ENCODE results near the gene USP34. TPM values are rescaled to one million over a fixed set of nuclear protein-coding genes. Genes with fewer than 3 reads are reported as not detected.
"Not testable (repeated sequence)": the region's sequence is repeated elsewhere in the genome, so short reads cannot be mapped to it uniquely, and the experiment has no call there.

The USP34 gene
- total and polyA plus RNA-seq, 2 experiments from 2014 or later = 36.8 to 125 TPM

- H3K9me2 ChIP-seq (replicated peaks; ENCODE audit: insufficient read depth) = no peaks in the 10 kb centered on the region
- TF ChIP-seq EZH2 (IDR thresholded peaks at IDR 0.05; ENCODE audit: borderline replicate concordance) (no peak), EZH2phosphoT487 (IDR thresholded peaks at IDR 0.05; ENCODE audit: low read depth, severe bottlenecking, unreplicated experiment) (no peak)
- TF ChIP-seq, protein P1, sequence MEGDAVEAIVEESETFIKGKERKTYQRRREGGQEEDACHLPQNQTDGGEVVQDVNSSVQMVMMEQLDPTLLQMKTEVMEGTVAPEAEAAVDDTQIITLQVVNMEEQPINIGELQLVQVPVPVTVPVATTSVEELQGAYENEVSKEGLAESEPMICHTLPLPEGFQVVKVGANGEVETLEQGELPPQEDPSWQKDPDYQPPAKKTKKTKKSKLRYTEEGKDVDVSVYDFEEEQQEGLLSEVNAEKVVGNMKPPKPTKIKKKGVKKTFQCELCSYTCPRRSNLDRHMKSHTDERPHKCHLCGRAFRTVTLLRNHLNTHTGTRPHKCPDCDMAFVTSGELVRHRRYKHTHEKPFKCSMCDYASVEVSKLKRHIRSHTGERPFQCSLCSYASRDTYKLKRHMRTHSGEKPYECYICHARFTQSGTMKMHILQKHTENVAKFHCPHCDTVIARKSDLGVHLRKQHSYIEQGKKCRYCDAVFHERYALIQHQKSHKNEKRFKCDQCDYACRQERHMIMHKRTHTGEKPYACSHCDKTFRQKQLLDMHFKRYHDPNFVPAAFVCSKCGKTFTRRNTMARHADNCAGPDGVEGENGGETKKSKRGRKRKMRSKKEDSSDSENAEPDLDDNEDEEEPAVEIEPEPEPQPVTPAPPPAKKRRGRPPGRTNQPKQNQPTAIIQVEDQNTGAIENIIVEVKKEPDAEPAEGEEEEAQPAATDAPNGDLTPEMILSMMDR (IDR thresholded peaks at IDR 0.05; ENCODE audit: poor library complexity) = no peak
- DNase-seq (ENCODE audit: low spot score) = no peak
- WGBS (ENCODE audit: low lambda C conversion rate, missing lambda C conversion rate) = 93% methylated on average over 1 of the region's 1 CpG
- H2AFZ ChIP-seq = no peak overlapping the region
- no peak overlapping the region for H3K4me2 ChIP-seq
- no peaks in the 10 kb centered on the region for H3K27me3 ChIP-seq
- peaks cover 4% of the 10 kb centered on the region for H3K4me1 ChIP-seq (ENCODE audit: insufficient read depth)
- no peak overlapping the region for H3K27ac ChIP-seq
- no peaks in the 10 kb centered on the region for H3K36me3 ChIP-seq (replicated peaks; ENCODE audit: insufficient read depth, low read depth)
- no peaks in the 10 kb centered on the region for H3K9me3 ChIP-seq (ENCODE audit: low read depth)
- H4K20me1 ChIP-seq (ENCODE audit: insufficient read depth, poor library complexity, severe bottlenecking) = no peaks in the 10 kb centered on the region
- H3K79me2 ChIP-seq = peaks cover 6% of the 10 kb centered on the region
- no peak overlapping the region for H3K4me3 ChIP-seq
Measured at GRCh38 chr2:61172671-61173070, 298.2 kb downstream of the USP34 start.

GRCh38 chr2:61167579-61167978 lies 303.3 kb downstream of the USP34 start:
- Histone ChIP-seq H3K36me3 (replicated peaks; ENCODE audit: insufficient read depth, low read depth) (no peaks in the 10 kb centered on the region), H3K27ac (no peak overlapping the region), H3K9me2 (replicated peaks; ENCODE audit: insufficient read depth) (no peaks in the 10 kb centered on the region), H4K20me1 (ENCODE audit: insufficient read depth, poor library complexity, severe bottlenecking) (no peaks in the 10 kb centered on the region), H3K27me3 (no peaks in the 10 kb centered on the region), H3K4me2 (no peak overlapping the region), H3K9me3 (ENCODE audit: low read depth) (no peaks in the 10 kb centered on the region), H2AFZ (no peak overlapping the region), H3K4me3 (no peak overlapping the region), H3K79me2 (no peaks in the 10 kb centered on the region), H3K4me1 (ENCODE audit: insufficient read depth) (no peaks in the 10 kb centered on the region)
- no peak for DNase-seq (ENCODE audit: low spot score)
- WGBS (ENCODE audit: low lambda C conversion rate, missing lambda C conversion rate) = 95% methylated on average over 10 of the region's 10 CpGs
- TF ChIP-seq EZH2phosphoT487 (IDR thresholded peaks at IDR 0.05; ENCODE audit: low read depth, severe bottlenecking, unreplicated experiment) = no peak
- no peak for TF ChIP-seq EZH2 (IDR thresholded peaks at IDR 0.05; ENCODE audit: borderline replicate concordance)
- TF ChIP-seq, protein P1 (IDR thresholded peaks at IDR 0.05; ENCODE audit: poor library complexity) = no peak

- no peak overlapping the region for H3K4me3 ChIP-seq
- 80% methylated on average over 3 of the region's 3 CpGs for whole genome bisulfite sequencing (ENCODE audit: low lambda C conversion rate, missing lambda C conversion rate)
- H3K36me3 ChIP-seq (replicated peaks; ENCODE audit: insufficient read depth, low read depth) = no peaks in the 10 kb centered on the region
- no peaks in the 10 kb centered on the region for H4K20me1 ChIP-seq (ENCODE audit: insufficient read depth, poor library complexity, severe bottlenecking)
- TF ChIP-seq EZH2 (IDR thresholded peaks at IDR 0.05; ENCODE audit: borderline replicate concordance) (no peak), EZH2phosphoT487 (IDR thresholded peaks at IDR 0.05; ENCODE audit: low read depth, severe bottlenecking, unreplicated experiment) (no peak)
- TF ChIP-seq, protein P1 (IDR thresholded peaks at IDR 0.05; ENCODE audit: poor library complexity) = no peak
- no peak overlapping the region for H3K4me2 ChIP-seq
- no peaks in the 10 kb centered on the region for H3K4me1 ChIP-seq (ENCODE audit: insufficient read depth)
- H3K27ac ChIP-seq = no peak overlapping the region
- no peaks in the 10 kb centered on the region for H3K27me3 ChIP-seq
- no peak for DNase-seq (ENCODE audit: low spot score)
- H3K79me2 ChIP-seq = no peaks in the 10 kb centered on the region
- H3K9me3 ChIP-seq (ENCODE audit: low read depth) = no peaks in the 10 kb centered on the region
- H2AFZ ChIP-seq = no peak overlapping the region
- no peaks in the 10 kb centered on the region for H3K9me2 ChIP-seq (replicated peaks; ENCODE audit: insufficient read depth)
Measured at GRCh38 chr2:61165946-61166345, 304.9 kb downstream of the USP34 start.

- not testable (repeated sequence) for H3K36me3 ChIP-seq (replicated peaks; ENCODE audit: insufficient read depth, low read depth); H2AFZ ChIP-seq; H3K27me3 ChIP-seq; H3K9me3 ChIP-seq (ENCODE audit: low read depth); H3K27ac ChIP-seq; DNase-seq (ENCODE audit: low spot score); H3K4me2 ChIP-seq; H3K4me1 ChIP-seq (ENCODE audit: insufficient read depth); H3K79me2 ChIP-seq; H4K20me1 ChIP-seq (ENCODE audit: insufficient read depth, poor library complexity, severe bottlenecking); H3K9me2 ChIP-seq (replicated peaks; ENCODE audit: insufficient read depth); H3K4me3 ChIP-seq
- WGBS (ENCODE audit: low lambda C conversion rate, missing lambda C conversion rate) = 96% methylated on average over 7 of the region's 7 CpGs
Measured at GRCh38 chr2:61165082-61165481, 305.8 kb downstream of the USP34 start.

Measured in hepatocyte (in vitro differentiated cells).